Measurements from ENCODE around the gene DIO3.
A peak's percentile ranks its signal among the peaks of the same experiment; 100 is the strongest.
"Not testable (repeated sequence)": the region's sequence is repeated elsewhere in the genome, so short reads cannot be mapped to it uniquely, and the experiment has no call there.

The DIO3 gene

DNA sequence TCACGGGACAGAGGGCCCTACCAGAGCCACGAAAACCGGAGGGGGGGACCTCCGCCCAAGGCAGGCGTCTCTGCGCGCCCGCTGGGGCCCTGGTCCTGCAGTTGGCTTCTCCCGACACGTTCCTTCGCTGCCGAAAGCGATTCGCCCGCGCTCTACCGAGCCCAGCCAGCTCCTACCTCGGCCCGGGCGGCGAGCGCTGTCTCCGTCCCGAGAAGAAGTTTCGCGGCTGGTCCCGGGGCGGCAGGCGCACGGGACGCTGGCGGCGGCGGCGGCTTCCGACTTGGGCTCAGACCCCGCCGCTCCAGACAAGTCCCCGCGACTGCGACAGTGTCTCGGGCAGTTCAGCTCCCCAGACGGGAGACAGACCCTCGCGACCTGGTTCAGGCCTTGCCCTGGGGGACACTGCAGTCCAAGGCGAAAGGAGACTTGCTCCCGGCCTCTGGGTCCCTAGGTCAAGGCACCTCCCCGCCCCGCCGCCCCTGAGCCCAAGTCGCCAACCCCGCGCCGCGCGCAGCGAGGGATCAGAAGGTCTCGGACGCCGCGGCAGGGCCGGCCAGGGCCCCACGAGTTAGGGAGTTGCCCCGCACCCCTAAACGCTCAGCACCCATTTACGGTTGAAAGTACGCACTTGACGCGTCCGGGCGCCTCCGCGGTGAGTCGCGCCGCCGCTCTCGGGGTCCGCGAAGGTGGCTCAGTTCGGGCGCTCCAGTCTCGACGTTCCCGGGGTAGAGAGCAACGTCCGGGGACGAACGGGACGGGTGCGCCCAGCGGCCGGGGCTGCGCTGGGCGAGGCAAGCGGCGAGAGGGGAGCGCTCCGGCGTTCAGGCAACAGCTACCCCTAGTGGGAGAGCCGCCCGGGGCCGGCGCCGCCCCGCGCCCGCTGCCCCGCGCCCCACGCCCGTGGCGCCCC lies 1.4 kb upstream of the DIO3 start:
- peak; percentile 64 for DNase-seq

DNA sequence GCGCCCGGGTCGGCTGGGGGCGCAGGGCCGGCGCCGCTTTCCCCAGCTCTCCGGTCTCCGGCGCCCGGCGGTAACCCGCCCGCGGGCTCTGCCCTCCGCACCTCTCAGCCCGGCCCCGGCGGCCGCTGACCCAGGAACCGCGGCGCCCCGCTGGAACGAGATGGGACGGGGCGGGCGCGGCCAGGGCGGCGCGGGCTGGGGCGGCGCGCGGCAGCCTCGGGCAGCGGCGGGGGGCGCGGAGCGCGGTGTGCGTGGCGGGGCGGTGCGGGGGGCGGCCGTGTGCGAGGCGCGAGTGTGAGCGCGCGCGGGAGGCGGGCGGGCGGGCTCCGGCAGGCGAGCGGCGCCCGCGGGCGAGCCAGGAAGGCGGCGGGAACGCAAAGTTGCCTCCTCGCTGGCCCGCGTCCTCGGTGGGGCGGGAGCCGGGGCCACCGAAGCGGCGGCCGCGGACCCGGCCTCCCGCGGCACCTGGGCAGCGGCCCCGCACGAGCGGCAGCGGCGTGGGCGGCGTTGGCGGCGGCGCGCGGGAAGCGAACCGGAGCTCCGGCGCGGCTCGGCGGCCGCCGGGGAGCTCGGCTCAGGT lies 671 bp upstream of the DIO3 start:
- DNase-seq: no peak

DNA sequence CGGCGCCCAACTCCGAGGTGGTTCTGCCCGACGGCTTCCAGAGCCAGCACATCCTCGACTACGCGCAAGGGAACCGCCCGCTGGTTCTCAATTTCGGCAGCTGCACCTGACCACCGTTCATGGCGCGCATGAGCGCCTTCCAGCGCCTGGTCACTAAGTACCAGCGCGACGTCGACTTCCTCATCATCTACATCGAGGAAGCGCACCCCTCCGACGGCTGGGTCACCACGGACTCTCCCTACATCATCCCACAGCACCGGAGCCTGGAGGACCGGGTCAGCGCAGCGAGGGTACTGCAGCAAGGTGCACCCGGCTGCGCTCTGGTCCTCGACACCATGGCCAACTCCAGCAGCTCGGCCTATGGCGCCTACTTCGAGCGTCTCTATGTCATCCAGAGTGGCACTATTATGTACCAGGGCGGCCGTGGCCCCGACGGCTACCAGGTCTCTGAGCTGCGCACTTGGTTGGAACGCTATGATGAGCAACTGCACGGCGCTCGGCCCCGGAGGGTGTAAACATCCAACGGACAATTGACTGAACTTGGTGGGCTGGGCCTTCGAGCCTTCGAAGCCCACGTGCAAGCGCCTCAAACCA lies 699 bp downstream of the DIO3 start:
- no peak for DNase-seq

DNA sequence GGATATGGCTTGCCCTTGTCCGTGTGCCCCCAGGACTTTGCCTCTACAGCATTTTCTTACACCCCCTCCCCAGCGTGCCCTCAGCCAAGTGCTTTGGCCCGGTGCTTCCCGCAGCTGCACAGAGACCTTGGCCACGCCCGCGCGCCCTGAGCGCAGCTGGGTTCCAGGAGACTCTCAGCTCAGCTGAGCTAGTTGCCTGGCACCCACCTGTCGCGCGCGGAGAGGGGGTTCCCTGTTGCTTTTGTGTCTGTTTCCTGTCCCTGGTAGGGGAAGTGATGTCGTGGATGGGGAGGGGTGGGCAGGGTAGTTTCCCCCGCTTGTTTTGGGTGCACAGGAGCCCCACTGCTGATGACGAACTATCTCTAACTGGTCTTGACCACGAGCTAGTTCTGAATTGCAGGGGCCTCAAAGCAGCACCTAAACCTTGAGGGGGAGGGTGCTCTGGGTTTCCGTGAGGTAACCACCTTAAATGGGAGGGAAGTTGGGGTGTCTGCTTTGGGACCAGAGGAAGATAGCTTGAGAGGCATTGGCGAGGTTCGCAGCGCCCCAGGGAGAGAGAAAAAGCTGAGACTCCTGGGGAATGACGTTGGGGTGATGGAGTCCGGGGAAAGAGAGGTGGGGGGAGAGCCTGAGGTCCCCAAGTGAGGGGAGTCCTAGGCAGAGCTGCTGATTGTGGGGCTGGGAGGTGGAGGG lies 1.5 kb downstream of the DIO3 start:
- DNase-seq: no peak

DNA sequence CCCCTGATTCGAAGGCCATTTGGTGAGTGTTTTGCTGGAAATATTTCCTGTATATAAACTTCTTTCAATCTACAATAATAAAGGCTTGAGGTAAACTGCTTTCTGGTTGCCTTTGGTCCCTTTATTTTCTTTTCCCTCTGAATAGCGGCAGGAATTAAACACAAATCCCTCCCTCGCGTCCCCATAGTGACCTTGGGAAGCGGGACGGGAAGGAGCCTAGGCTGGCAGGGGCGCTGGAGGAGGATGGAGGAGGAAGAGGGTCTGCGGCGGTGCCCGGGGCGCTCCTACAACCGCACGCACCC lies 2.0 kb downstream of the DIO3 start:
- DNase-seq: no peak

DNA sequence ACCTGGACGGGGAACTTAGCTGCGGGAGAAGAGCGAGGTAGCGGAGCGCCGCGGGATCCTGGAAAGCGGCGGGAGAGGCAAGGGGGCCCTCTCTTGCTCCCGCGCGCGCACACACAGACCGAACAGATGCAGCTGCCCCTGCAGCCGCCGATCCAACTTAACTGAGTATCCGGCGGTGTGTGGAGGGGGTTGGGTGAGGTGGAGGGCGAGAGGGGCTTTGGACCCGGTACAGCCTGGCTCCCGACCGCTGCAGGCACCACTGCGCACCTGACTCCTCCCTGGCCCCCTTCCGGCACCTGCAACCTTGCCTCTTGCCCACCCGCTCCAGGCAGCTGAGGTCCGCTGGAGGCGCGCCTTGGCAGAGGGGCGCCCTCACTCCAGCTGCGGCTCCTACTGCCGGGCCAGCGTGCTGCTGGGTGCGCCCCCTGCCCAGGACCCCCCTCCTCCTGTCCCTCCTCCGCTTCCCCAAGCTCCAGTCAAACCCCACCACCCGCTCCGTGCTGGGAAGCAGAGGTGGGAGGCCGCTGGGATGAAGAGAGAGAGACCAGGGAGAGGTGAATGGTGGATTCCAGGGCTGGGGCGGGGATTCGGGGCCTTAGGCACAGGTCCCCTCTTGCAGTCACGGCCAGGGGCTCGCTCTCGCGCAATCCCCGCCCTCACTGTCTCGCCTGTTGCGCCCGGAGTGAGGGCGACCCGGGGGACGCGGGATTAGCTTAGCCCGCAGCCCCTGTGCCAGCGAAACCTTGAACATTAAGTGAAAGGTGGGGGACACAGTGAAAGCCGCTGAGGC lies 2.6 kb downstream of the DIO3 start:
- DNase-seq: no peak

DNA sequence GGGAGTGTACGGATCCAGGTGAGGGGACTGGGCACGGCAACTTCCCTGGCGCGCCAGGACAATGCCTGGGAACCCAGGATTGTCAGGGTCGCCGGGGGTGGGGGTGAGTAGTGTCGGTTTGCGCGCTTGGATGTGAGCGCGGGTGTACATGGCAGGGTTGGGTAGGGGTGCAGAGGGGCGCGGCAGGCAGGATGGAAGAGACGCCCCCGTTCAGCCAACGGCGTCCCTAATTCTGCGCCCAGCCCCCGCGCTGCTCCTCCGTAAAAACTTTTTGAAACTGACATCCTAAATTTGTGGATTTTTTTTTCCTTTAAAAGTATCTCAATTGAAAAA lies 3.1 kb downstream of the DIO3 start:
- no peak for DNase-seq

DNA sequence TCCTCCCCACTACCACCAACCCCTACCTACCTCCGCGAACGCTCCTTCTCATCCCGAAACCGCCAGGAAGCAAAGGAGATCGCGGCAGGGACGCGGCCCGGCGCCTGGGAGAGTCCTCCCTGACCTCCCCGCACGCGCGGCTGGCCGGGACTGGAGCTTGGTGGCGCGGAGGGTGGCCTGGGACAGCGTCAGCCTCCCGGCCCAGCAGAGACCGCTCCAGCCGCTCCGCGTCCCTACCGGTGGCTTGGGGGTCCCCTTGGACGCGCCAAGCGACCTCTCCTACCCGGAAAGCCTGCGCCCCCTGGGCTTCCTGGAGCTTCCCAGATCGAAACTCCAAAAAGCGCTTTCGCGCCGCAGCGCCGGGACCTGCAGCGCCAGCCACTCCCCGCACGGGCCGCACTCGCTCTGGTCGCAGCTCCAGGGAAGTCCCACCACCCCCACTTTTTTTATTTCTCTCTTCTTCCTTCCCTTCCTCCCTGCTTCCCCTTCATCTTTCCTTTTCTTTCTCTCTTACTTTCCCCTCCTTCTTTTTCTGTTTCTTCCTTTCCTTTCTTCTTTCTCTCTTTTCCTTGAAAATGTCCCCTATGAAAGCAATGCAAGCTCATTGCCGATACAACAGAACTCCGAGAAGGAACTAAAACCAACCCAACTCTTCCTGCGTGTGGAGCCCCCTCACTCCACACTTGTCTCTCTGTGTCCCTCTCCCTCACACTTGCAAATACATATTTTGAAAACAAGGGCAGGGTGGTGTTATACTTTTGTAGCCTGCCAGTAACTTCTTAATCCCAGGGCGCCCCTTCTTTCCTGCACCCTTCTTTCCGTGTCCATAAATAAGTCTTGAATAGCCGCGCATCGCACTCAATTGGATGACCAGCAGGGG lies 3.8 kb downstream of the DIO3 start:
- no peak for DNase-seq

DNA sequence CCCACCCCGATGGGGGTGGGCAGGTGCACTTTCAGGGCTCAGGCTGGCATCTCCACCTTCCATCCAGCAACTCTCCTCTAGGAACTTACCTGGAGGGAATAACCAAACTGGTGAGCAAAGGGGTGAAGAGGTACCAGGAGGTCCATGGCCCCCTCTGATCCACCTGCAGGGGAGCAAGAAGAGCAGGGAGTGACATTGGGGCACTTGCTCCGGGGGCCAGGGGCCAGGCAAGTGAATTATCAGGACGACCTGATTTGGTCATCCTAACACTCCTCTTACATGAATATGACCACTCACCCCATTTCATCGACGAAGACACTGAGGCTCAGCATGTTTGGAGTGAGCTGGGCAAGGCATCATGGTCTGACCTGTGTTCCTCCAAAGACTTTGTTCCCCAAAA lies 6.0 kb downstream of the DIO3 start:
- DNase-seq: no peak

DNA sequence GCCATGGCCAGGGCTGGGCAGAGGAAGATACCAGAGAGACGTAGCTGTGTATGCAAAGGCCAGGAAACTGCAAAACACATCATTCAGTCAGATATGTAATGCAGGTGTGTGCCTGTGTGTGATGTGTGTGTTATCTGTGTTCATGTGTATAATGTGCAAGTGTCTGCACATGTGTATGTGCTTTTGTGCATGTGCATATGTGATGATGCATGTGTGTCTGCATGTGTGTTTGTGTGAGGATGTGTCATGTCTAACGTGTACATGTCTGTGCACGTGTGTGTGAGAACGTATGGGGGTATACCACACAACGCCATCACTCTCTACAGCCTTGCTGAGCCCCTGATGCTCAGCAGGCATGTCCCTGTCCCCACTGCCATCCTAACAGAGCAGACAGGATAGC lies 9.7 kb downstream of the DIO3 start:
- no peak for DNase-seq

DNA sequence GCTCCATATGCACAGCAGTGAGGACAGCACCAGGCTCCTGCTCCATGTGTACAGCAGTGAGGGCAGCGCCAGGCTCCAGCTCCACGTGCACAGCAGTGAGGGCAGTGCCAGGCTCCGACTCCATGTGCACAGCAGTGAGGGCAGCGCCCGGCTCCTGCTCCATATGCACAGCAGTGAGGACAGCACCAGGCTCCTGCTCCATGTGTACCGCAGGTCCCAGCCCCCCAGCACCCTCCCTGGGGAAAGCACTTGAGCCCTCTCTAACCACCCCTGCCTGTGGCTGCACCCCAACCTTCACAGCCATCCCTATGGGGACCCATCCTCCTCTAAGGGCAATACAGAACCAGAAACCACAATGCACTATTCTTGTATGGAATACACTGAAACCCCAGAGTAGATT lies 11.2 kb downstream of the DIO3 start:
- DNase-seq: not testable (repeated sequence)

DNA sequence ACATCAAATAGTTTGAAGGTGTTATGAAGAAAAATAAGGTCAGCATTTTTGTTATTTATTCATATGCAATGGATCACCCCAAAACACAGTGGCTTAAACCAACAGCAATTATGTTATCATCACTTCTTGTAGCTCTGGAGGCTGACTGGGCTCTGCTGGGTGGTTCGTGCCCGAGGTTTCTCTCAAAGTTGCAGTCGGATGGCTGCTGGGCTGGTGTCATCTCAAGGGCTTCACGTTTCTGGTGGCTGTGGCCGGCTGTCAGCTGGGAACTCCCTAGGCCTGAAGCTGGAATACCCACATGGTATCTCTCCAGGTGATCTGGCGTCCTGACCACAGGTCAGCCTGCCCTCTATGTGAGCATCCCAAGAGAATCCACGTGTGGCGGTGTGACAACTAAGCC lies 12.0 kb downstream of the DIO3 start:
- no peak for DNase-seq

DNA sequence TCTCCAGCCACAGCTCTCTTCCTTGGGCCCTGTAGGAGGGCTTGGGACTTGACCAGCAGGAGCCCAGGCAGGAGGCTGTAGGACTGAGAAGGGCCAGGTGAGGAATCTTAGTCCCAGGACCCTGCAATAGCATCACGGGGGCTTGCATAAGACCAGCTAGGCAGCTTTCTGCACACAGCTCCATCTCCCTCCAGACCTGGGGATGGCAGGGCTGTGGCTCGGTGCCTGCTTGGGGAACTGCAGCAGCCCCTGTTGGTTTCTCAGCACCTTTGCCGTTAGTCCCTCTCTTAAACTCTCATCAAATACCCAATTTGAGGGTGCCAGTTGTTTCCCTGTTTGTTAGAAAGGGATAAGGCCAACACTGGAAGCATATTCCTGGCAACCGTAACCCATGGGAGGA lies 14.3 kb downstream of the DIO3 start:
- no peak for DNase-seq

DNA sequence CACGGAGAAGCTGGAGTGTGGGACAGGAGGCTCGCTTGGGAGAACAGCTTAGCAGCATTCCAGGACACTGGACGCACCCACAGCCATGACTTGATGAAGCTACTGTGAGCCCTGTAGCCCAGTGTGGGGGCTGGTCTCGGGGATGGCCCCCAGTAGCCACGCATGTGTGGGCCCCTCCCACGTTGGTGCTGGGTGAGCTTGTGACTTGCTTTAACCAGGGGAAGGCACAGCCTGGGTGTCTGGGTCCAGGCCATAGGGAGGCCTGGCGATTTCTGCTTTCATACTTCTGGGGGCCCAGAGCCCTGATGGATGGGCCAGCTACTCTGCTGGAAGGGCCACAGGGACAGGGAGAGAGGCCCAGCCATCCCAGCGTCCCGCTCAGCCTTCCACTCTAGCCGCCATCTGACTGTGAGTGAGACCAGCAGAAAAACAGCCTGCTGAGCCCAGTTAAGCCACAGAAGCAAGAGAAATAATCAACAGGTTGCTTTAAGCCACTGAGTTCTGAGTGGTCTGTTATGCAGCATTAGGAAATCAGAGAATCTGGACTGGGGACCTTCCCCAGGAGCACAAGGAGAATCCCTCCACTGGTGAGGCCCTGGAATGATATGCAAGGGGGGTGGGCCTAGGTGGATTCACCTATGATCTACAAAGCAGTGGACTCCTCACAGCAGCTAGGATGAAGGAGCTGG lies 16.1 kb downstream of the DIO3 start:
- DNase-seq: no peak

DNA sequence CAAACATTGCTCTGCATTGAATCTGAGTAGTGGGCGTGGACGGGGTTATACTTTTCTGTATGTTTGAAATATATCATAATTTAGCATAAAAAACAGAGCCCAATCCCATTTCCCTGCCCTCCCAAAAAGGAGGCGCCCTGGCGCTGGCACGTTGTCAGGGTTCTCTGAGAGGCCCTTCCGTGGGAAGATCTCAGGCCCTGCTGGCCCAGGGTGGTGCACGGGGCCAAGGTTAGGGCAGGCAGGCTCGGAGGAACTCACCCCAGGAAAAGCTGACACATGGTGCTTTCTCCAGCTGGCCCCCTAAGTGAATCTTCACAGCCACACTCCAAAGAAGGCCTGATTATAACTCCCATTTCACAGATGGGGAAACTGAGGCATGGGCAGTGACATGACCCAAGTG lies 17.2 kb downstream of the DIO3 start:
- DNase-seq: no peak

DNA sequence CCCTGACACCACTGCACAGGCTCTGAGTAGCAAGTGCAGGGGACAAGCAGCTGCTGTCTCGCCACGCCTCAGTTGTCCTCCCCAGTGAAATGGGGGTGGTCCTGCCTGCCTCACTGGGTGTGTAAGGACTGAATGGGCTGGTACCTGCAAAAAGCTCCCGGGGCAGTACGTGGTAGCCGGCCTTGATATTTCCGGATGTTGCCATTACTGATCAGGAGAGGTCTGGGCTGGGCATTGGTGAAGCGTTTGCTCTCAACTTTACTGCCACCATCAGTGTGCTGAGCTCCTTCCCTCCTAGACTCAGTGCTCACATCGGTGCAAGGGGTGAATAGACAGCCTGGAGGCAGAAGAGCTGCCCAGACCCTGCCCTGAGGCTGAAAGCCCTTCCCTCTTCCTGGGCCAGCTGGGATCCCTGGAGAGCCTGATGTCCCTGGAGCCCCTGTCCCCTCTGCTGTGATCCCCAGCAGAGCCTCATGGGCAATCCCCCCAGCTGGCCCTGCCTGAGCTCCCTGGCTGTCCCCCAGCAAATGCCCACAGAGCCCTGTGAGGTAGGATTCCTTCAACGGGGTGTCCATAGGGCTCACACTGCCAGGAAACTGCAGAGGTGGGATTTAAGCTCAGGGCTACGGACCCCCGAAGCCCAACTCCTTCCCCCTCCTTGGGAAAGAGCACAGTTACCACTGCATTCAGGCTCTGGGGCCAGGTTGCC lies 18.2 kb downstream of the DIO3 start:
- DNase-seq: no peak

DNA sequence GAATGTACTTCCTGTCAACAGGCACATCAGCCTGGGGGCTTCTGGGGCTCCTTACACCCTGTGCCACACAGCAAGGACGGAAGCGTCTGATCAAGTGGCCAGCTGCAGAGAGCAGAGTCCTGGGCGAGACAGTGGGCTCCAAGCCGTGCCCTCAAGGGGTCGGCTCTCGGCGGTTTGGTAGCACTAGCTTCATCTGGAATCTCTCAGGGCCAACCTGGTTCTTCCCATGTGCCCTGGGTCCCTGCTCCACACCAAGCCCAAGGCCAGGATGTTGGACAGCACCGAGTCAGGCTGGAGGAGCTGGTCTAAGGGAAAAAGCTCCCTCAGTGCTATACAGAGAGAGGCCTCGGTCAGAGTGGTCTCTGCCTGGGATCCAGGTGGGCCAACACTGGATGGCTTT lies 20.5 kb downstream of the DIO3 start:
- no peak for DNase-seq

DNA sequence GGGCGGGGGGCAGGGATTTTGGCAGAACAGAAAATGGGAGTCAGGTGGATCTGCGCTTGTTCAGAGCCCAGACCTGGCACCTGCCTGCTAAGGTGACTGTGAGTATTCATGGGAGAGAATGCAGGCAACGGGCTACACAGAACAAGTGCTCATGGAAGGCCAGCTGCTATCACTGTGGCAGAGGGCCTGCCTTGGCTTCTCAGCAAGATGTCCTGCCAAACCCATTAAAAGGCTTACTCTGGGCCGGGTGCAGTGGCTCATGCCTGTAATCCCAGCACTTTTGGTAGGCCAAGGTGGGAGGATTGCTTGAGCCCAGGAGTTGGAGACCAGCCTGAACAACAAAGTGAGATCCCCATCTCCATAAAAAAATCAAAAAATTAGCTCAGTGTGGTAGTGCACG lies 21.0 kb downstream of the DIO3 start:
- peak; percentile 18 for DNase-seq

DNA sequence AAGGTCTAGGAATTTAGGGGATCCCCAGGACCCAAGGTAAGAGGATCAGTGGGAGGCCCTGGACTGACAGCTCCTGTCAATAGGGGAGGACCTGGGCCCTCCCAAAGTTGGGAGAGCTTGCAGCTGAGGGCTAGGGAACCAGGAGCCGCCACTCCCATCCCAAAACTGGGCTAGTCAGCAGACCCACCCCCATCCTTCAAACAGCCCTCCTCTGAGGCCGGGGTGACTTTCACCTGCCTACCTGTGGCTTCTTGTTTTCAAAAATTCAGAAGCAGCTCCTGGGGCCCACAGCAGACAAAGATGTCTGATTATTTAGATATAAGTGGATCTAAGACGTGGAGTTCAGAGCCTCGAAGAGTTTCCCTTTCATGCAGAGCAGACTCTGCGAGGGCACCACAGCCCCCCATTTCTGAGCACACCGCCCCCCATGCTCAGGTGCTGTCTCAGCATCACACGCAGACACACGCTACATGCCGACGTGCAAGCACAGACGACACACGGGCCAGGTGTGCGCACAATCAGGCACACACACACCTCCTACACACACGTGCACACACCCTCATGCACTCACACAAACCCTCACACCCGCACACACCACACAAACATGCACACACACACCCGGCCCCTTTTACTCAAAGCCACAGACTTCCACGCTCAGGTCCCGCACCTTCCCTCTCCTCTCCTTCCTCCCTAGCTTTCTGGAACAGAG lies 21.9 kb downstream of the DIO3 start:
- DNase-seq: no peak

DNA sequence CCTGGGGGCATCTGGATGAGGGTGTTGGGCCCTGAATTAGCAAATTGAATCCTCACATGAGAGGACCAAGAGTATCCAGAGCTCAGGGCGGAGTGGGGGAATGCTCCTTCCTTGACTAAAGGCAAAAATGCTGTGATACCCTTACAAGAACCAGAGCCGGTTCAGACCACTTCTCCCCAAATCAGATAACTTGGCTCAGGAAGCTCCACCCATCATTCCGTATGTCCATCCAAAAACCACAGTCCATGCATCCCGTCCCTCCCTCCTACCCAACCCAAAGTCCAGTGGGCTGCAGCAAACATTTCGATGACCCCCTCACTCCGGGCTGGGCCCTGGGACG lies 22.4 kb downstream of the DIO3 start:
- DNase-seq: no peak

Measured in right hindlimb (tissue), 1 donor.